Brain microvascular endothelial cell (primary cell): Measurements from ENCODE around the gene ATXN2.
"Not testable (repeated sequence)": the region's sequence is repeated elsewhere in the genome, so short reads cannot be mapped to it uniquely, and the experiment has no call there.

Experiments used
- DNase-seq: peaks from one replicate; pipeline ENCODE4 v3.0.0-alpha.2; 2020
- H3K27ac ChIP-seq: fragments of 250-450 bp; sonication (Bioruptor Pico); 2 replicates; pipeline ENCODE4 v1.5.1; 2020; ENCODE audit warnings: mild to moderate bottlenecking, moderate library complexity
- H3K27me3 ChIP-seq: fragments of 250-450 bp; sonication (Bioruptor Pico); replicated peaks from 2 replicates; pipeline ENCODE4 v1.5.1; 2020; ENCODE audit warnings: mild to moderate bottlenecking
- H3K36me3 ChIP-seq: fragments of 250-450 bp; sonication (Bioruptor Pico); replicated peaks from 2 replicates; pipeline ENCODE4 v1.5.1; 2020; ENCODE audit warnings: mild to moderate bottlenecking
- H3K4me3 ChIP-seq: 2 replicates; pipeline ENCODE4 v1.5.1; 2011; ENCODE audit warnings: low read depth, mild to moderate bottlenecking, control low read depth, low read length, moderate library complexity
- CTCF ChIP-seq: IDR thresholded peaks from 2 replicates; pipeline ENCODE4 v1.5.1; 2011; ENCODE audit warnings: low read depth, mild to moderate bottlenecking, moderate library complexity, low read length, control low read depth, inconsistent platforms; ENCODE audit errors: missing control alignments
- in situ Hi-C: cut with HindIII; loops from 2 replicates; pipeline ENCODE4 v1.10.0; 2017; ENCODE audit warnings: low sequenced_read_pairs, low pct_ligation_motif_present

The ATXN2 gene

GRCh38 chr12:111405149-111405858 is 193.8 kb downstream of the ATXN2 start:
- Histone ChIP-seq H3K36me3 (peaks cover 2% of the 10 kb centered on the region), H3K27ac (peak overlapping the region; percentile 1), H3K27me3 (no peaks in the 10 kb centered on the region), H3K4me3 (peak overlapping the region; percentile 91)
- DNase-seq = peak; percentile 93
- peak; percentile 51 for TF ChIP-seq CTCF
- in situ Hi-C loops = no loop called here

- TF ChIP-seq CTCF = no peak
- DNase-seq = no peak
- peak overlapping the region; percentile 1 for H3K27ac ChIP-seq
- peak overlapping the region; percentile 91 for H3K4me3 ChIP-seq
- H3K27me3 ChIP-seq = no peaks in the 10 kb centered on the region
- in situ Hi-C loops = no loop called here
- H3K36me3 ChIP-seq = peaks cover 2% of the 10 kb centered on the region
These were observed 194.6 kb downstream of the ATXN2 start for GRCh38 chr12:111404362-111405148.

DNA sequence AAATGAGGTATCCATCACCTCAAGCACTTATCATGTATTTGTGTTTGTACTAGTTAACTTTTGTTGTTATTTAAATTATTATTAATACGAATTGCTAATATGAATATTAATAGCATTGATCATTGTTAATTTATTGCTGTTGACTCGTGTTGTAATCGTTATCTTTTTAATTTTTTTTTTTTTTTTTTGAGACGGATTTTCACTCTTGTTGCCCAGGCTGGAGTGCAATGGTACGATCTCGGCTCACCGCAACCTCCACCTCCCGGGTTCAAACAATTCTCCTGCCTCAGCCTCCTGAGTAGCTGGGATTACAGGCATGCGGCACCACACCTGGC is 196.7 kb downstream of the ATXN2 start:
- in situ Hi-C loops, H3K27me3 ChIP-seq, DNase-seq, H3K36me3 ChIP-seq, H3K27ac ChIP-seq, H3K4me3 ChIP-seq: not testable (repeated sequence)
